Measurements from ENCODE around the gene ALG5. TPM values are rescaled to one million over a fixed set of nuclear protein-coding genes. Genes with fewer than 3 reads are reported as not detected.
A peak's percentile ranks its signal among the peaks of the same experiment; 100 is the strongest.

The ALG5 gene
- total and polyA plus RNA-seq, 2 of the 4 experiments (the other 2 are of a cell fraction), result 19.4 to 21.9 TPM

GRCh38 chr13:37011788-37012187, 12.6 kb upstream of the ALG5 start:
- no peak for TF ChIP-seq MAFK (IDR thresholded peaks at IDR 0.05; ENCODE audit: low read depth, low read length)
- TF ChIP-seq CEBPB (IDR thresholded peaks at IDR 0.05; ENCODE audit: low read depth, low read length), result peak; percentile 40; the same call in 1 of the 2 replicates
- TF ChIP-seq SMC3 (IDR thresholded peaks at IDR 0.05; ENCODE audit: low read depth, low read length), result no peak
- intact Hi-C loops (cut with micrococcal nuclease), result loop anchor here (5.0 kb wide), 1 partner anchor 36 kb away; no protein-coding TSS in a partner anchor
- H3K27ac ChIP-seq (ENCODE audit: insufficient read depth, low read length), result no peak overlapping the region
- H3K36me3 ChIP-seq (ENCODE audit: control insufficient read depth, insufficient read depth, low read length), result peaks cover 27% of the 10 kb centered on the region
- no peaks in the 10 kb centered on the region for H3K27me3 ChIP-seq (ENCODE audit: control insufficient read depth, insufficient read depth, low read length)
- dilution Hi-C loops (cut with HindIII; ENCODE audit: low sequenced_read_pairs, unreplicated experiment), result no loop called here
- no peak overlapping the region for H3K4me3 ChIP-seq (ENCODE audit: insufficient read depth, low read depth, low read length)
- no peak overlapping the region for H3K56ac ChIP-seq (ENCODE audit: extremely low read depth, insufficient read depth, low read length)
- no peaks in the 10 kb centered on the region for H3K9me3 ChIP-seq (ENCODE audit: control insufficient read depth, insufficient read depth, low read length)
- H2AK9ac ChIP-seq (replicated peaks; ENCODE audit: low read depth, low read length, poor library complexity), result no peak overlapping the region
- no peaks in the 10 kb centered on the region for H3K9me1 ChIP-seq (ENCODE audit: insufficient read depth, low read length)
- H3K9ac ChIP-seq (ENCODE audit: low read depth, low read length), result no peak overlapping the region
- no peak overlapping the region for H3K4me2 ChIP-seq (ENCODE audit: low read depth, low read length)
- no peak overlapping the region for H2AK5ac ChIP-seq (ENCODE audit: low read depth, low read length)
- ChIA-PET POLR2A (ENCODE audit: unreplicated experiment) (no interaction called here), CTCF (no interaction called here)
- H3K79me1 ChIP-seq (ENCODE audit: low read depth in 1 of 2, low read length in 2 of 2), result peaks cover 7 to 11% of the 10 kb centered on the region in 2 experiments; a peak in 3 of 4 replicates
- H4K20me1 ChIP-seq (ENCODE audit: insufficient read depth, low read length), result no peaks in the 10 kb centered on the region
- no peak overlapping the region for H3K4ac ChIP-seq (ENCODE audit: low read depth, low read length)
- no peak overlapping the region for H4K8ac ChIP-seq (ENCODE audit: low read depth in 2 of 2, low read length in 2 of 2)
- no TSS peak for BruUV-seq (replicated peaks)
- H3K18ac ChIP-seq (ENCODE audit: low read depth, low read length), result no peak overlapping the region
- no peak overlapping the region for H2BK5ac ChIP-seq (ENCODE audit: low read depth, low read length, poor library complexity, severe bottlenecking)
- ATAC-seq (ENCODE audit: low read depth) (no peak), DNase-seq (no peak)
- H3K23ac ChIP-seq (ENCODE audit: low read depth, low read length), result no peak overlapping the region
- H4K91ac ChIP-seq (ENCODE audit: insufficient read depth, low read depth, low read length), result no peak overlapping the region
- no peak overlapping the region for H4K5ac ChIP-seq (ENCODE audit: low read depth, low read length)
- no CpG with 5 or more reads among the region's 2 CpGs for WGBS, 2 experiments (ENCODE audit: extremely low coverage in 2 of 2, insufficient read length in 1 of 2)
- no peak overlapping the region for H2AFZ ChIP-seq (replicated peaks; ENCODE audit: low read length, poor library complexity)
- in situ Hi-C loops (cut with MboI; ENCODE audit: low sequenced_read_pairs), result no loop called here
- H3K4me1 ChIP-seq (ENCODE audit: control insufficient read depth, insufficient read depth, low read length), result peaks cover 4% of the 10 kb centered on the region
- H3K14ac ChIP-seq (replicated peaks; ENCODE audit: low read depth, low read length), result no peak overlapping the region
- H2BK120ac ChIP-seq (ENCODE audit: low read depth, low read length), result no peak overlapping the region
- no peak overlapping the region for H2BK20ac ChIP-seq (ENCODE audit: low read depth, low read length)
- no peak overlapping the region for H2BK15ac ChIP-seq (ENCODE audit: low read depth, low read length)

Measured in IMR-90 (cell line).